Central memory CD4-positive, alpha-beta T cell (primary cell): Measurements from ENCODE around the gene MSANTD1.

Experiments
- DNase-seq: peaks from one replicate; pipeline ENCODE4 v3.0.0; 2022

Gene MSANTD1

DNA sequence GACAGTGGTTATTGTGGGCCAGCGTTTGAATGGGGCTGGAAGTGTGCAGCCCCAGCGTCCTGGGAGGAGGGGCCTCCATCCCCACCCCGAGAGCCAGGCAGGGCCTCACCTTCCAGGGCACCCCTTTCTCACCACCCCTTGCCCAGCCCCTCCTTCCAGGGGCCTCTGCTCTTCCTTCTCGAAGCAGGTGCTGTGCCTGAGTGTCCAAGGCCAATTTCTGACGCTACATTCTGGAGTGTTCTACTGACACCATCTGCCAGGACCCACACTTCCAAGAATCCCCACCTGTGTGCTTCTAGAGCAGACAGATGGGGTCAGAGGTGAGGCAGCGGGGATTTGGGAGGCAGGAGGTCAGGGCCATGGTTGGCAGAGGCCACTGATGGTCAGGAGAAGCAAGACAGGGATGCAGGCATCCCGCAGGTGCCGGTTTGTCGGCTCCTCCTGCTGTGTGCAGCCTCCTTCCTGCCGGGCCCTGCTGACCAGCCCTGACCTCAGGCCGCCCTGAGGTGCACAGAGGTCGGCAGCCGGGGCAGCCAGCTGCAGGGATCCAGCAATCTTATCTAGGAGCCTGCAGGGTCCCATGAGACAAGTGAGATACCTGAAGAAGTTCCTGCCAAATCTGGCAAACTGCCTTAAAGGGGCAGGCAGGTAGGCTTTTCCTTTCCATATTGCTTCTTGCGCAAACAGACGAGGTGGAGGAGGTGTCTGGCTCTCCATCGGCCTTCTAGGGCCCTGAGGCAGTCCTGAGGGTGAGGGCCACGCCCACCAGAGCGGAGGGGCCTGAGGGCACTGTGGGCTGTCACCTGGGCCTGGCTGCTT lies 18.8 kb downstream of the MSANTD1 start:
- no peak for DNase-seq

DNA sequence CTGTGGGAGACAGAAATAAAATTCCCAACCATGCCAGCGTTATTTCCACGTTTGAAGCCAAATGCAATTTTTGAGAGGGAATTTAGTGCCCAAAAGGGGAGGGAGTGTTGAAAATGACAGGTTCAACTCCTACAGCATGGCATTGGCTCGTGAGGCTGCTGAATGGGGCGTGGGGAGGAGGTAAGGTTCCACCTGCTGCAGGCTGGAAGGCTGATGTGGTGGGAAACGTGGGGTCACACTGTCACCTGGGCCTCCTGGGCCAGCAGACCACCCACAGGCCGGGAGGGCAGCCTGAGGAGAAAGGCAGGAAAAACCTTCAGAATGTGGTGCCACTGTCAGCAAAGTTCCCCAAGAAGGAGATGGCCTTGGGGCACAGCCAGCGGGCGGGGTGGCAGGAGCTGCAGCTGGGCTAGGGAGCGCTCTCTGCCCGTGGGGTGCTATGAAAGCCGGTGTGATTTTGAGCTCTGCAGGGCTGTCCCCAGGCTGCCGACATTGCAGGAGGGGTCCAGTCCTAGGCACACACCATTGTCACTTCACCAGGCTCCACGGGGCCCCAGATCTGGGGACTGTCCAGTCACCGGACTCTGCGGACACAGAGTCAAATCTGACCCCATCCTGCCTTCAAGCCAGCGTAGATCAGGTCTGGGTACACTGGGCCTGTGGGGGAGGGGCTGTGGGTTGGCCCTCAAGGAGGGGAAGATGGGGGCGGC lies 19.6 kb downstream of the MSANTD1 start:
- no peak for DNase-seq

DNA sequence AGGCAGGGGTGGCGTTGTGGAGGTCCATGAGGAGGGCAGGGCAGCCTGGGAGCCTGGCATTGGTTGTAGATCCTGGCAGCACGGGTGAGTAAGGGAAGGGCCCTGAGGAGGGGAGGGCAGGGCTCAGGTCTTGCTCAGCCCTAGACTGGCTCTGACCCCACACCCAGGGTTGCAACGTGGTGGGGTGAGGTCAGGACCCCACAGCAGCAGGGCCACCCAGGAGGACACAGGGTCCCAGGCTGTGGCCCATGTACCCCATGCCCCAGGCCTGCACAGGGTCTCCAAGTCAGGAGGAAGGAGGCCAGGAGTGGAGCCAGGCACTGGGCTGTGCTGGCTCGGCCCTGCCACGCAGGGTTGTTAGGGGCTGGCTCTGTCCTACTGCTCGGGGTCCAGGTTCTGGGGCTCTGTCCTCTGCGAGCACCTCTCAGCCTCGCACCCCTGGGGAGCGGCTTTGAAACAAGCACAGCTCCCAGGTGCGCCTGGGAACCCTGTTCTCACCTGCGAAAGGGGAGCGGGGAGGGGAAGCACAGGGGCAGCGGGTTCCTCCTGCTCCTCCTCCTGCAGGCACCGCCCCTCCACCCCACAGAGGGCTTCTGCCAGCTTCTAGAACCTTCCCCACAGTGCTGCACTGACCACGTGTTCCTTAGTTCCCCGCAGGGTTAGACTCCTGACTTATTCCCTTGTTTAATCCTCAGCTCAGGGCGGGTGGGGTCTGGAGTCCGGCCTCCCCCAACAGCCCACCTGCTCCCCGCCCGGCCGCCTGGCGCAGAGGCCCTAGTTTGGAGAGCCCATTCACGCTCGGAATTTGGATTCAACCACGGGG lies 20.4 kb downstream of the MSANTD1 start:
- DNase-seq = no peak

DNA sequence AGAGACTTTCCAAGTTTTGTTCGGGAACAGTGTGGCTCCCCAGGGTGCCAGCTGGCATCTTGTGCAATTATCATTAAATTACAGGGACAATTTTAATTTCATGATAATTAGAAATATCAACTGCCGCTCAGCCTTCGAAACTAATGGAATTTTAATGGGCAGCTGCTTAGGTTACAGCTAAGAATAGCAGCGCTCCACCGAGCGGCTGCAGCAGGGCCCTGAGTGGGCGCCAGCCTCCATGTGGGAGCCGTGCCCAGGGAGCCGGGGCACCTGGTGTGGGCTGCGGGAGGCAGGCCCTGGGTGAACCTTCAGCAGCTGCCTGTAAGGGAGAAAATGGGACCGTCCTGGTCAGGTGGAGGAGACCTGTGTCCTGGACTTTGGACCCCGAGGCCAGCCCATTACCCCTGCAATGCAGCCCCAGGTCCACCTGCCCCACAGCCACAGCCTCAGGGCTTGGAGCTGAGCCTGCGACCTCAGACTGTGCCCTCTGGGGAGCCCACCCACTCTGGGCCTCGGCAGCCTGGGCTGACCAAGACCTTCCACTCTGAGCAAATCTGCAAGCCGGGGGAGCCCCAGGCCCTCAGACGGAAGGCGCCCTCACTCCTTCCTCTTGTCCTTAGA lies 21.1 kb downstream of the MSANTD1 start:
- DNase-seq = no peak

DNA sequence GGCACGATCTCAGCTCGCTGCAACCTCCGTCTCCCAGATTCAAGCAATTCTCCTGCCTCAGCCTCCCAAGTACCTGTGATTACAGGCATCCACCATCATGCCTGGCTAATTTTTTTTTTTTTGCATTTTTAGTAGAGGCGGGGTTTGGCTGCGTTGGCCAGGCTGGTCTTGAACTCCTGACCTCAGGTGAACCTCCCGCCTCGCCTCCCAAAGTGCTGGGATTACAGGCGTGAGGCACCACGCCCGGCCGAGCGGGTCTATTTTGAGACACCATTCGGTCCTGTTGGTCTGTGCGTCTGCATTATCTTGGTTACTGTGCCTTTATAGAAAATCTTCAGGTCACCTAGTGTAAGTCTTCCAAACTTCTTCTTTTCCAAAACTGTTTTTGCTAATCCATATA lies 22.2 kb downstream of the MSANTD1 start:
- DNase-seq = no peak

DNA sequence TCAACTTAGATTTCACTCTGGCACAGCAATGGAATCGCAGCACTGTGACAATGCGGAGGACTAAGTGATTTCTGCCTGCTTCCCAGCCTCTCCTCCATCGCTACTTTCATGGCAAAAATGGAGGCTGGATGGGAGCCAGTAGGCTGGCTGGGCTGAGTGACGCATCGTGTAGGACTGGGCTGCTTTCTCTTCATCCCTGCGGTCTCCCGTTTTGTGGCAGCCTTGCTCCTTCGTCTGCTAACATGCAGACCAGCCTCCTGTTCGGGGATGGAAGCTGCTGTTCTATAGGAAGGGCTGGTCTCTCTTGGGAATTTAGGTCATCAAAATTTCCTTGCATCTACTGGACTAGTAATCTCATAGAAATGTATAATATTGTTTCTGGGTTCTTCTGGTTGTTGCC lies 28.0 kb downstream of the MSANTD1 start:
- DNase-seq = no peak

DNA sequence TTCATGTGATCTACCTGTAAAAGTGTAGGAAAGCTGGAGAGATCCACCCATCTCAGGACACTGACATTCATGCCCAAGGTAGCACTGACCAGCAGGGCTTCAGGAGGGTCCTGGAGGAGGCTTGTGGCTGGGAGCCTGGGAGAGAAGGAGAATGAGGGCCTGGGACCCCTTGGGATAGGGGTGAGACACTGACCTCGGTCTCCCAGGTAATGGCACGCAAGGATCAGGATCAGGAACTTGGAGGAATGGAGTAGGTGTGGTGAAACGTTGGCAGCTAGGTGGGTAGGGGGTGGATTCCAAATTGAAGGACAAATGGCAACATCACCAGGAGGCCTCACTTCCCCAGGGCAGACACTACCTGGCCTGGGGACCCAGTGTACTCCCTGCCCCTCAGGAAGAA lies 31.5 kb downstream of the MSANTD1 start:
- no peak for DNase-seq

DNA sequence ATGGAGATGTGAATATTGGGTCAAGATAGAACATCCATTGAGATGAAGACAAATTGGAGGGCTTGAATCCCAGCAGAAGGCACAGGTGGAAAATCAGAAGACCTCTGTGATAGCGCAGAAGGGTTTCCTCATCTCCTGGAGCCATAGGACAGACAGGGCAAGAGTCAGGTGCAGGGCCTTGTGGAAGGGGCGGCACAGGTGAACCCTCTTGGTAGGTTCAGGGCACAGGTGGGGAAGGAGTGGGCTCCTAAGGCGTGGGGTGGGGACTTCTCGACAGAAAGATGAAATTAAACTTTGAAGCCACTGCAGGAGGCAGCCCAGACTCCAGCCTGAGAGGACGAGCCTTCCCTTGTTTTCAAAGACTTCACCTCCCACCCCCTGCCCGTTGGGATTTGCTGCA lies 34.5 kb downstream of the MSANTD1 start:
- DNase-seq = no peak

DNA sequence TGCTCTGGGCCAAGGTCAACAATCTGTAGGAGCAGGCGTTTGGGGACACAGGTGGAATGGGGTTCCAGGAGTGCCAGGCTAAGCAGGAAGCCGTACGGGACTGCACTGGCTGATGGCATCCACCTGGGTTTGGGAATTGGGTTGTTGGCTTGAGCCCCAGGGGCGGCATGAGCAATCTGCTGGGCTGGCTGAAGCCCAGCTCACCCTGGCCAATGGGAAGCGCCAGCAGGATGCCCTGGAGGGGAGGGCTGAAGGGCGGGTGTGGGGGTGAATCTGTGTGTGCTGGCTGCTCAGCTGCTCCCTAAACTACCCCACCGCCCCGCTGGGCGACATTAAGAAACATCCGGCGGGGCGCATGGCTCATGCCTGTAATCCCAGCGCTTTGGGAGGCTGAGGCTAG lies 35.0 kb downstream of the MSANTD1 start:
- DNase-seq = no peak

DNA sequence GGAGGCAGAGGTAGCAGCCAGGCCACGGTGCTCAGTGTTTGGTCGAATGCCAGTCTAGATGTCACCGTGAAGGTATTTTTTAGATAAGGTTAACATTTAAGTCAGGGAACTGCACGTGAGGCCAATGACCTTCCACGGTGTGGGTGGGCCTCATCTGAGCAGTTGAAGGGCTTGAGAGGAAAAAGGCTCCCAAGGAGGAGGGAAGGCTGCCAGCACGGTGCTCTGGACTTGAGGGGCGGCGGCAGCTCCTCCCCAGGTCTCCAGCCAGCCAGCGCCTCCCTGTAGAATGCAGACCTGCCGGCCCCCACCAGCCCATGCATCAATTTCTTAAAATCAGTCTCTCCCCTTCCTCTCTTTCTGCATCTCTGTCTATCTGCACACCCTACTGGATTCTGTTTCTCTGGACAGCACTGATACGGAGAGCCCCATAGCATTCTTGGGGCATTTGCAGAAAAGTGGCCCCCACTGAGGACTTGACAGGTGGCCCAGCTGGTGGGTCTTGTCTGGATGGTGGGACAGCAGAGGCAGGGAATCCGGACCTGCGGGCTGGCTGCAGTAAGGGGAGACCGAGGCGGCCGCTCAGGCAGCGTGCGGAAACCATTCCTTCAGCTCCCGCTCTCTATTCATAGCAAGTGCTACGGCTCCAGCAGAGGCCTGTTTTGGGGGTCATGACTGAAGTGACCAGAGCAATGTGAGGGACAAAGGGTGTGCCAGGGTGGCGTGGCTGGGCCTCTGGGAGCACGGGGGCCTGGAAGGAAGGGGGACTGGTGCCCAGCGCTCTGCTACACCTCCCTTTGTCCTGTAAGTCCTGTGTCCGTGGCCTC lies 36.0 kb downstream of the MSANTD1 start:
- no peak for DNase-seq

DNA sequence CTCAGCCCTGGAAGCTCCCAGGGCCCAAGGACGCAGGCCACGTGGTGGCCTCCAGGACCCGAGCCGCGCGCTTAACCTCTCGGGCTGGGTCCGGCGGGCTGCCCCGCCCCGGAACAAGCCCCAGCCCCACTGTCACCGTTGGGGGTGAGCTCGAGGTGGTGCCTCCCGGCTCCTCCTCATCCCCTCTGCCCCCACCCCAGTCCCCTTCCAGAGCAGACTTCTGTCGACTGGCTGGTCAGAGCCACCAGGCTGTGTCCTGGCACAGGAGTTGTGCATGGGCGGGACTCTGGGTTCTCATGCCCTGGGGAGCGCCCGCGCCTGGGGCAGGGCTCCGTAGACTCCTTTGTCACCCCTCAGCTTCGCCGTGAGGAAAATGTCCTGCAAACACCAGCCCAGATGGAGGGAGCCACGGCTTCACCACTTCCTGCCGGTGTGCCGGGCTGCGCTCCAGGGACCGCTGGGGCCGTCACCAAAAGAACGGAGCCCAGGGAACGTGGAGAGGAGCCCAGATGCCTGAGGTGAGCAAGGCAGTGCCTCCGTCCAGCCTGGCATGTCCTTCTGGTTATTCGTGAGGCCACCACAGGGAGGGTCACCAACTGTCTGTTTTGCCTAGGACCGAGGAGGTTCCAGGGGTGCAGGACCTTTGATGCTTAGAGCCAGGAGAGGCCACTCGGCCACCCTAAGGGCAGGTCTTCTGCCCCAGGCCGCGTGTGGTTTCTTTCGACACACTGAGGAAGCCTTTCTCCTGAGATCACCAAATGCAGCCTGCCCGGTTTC lies 36.8 kb downstream of the MSANTD1 start:
- DNase-seq = no peak

DNA sequence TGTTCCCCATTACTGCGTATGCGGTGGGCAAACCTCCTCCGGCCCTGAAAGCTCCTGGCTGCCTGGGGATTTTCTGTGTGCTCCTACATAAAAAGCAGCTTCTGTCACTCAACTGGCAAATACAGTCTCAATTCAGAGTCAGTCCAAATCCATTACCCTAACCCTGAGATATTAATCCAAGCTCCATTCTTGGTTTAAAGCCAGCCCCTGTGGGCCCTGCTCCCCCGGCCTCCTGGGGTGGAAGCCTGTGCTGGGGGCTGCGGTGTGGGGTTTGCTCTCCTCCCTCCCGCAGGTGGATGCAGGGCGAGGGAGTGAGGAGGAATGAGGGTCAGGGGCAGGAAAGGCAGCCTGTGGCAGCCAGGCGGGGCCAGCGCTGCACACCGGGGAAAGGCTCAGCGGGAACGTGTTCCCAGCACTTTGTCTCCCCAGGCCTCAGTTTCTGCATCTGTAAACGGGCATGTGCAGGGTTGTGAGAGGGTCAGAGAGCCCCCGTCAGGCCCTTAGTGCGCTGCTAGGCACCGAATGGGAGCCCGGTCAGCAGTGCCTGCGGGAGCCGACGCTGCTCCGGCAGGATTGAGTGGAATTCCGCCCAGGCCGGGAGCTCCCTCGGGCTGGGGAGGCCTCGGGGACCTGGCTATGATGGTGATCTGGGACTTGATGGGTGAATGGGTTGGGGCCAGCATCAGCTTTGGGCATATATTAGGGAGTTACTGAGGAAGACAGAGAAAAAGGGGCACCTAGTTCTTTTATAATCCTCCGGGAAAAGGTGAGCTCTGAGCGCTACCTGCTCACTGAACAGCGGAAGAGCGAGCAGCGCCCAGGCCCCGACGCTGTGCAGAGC lies 37.6 kb downstream of the MSANTD1 start:
- no peak for DNase-seq

DNA sequence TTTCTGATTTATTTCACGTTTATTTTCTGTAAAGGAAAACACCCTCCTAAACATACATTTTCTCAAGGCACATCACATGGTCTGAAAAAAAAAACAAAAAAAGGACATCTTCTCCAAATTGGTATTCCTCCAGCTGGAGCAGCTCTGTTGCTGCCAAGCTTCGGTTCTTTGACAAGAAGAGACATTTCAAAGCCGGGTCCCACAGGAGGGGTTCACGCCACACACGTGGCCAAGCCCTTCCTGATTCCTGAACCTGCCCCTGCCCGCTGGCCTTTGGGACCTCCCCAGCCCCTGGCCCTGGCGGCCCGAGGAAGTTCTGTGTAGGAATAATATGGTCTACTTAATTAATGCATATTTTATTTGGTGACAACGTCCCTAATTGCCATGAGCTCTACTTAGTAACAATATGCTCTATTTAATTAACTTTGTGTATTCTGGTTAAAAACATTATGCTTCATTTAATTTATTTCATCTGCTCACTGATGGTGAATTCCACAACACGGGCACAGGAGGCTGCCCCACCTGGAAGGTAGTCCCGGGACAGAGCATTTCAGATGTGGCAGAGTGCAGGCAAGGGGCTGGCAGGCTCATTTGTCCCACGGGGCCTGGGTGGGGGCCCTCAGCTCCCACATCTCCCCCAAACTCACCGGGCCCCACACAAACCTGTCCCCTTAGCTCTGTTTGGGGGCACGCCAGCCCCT lies 38.5 kb downstream of the MSANTD1 start:
- no peak for DNase-seq

DNA sequence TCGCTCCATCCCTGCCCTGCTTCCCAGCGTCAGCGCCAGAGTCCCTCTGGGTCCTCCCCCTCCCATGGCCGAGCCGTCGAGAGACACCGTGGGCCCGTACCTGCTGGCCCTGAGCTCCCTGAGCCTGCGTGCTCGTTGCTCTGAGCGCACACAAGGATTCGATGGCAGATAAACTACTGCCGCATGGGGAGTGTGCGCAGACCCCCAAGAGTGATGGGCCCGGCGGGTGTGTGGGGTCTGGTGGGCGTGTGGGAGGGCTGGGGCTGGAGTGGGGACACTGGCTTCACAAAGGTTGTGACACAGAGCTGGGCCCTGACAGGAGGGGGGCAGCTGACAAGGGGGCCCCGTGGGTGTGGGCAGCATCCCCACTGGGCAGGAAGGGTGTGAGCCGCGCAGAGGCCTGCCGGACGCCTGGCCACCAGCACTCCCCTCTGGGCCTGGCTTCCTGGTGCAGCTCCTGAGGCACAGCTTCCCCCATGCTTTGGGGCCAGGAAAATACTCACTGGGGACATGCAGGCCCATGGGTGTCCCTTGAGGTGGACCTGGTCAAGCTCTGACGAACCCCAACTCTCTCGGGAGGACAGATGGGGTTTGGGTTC lies 39.1 kb downstream of the MSANTD1 start:
- no peak for DNase-seq

DNA sequence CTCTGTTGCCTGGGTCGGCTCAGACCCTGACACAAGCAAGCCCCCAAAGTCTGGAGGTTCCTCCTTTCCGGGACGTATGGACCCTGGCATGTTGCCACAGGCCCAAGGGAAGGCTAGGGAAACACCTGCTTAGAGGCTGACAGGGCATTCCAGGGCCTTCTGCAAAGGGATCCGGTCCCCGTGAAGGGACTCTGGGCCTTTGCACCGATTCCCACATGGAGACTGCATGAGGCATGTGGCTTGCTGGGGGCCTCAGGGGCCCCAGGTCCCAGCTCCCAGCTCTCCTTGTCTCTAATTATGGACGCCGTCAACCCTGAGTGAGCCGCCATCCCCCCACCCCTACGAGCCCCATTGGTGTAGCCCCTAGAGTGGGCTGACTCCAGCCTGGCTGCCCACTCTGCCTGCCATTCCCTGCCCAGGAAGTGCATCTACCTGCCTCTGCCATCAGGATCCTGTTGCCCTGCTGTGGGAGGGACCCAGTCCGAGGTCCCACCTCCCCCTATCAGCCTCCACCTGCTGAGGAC lies 39.7 kb downstream of the MSANTD1 start:
- DNase-seq = no peak

DNA sequence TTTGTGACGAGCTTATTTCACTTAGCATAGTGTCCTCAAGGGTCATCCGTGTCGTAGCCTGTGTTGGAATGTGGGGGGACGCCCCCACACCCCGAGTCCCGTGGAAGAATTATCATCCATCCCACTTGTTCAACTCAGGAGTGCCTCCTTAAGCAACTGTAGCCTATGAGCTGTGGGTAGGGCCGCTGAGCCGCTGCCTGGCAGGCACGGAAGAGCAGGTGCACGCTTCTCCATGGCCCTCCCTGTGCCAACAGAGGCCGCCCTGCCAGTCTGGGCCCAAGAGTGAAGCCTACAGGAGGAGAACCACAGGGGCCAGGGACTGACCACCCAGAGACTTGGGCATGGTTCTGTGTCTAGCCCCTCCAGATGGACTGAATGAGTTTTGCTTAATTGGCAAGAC lies 41.5 kb downstream of the MSANTD1 start:
- DNase-seq = no peak

DNA sequence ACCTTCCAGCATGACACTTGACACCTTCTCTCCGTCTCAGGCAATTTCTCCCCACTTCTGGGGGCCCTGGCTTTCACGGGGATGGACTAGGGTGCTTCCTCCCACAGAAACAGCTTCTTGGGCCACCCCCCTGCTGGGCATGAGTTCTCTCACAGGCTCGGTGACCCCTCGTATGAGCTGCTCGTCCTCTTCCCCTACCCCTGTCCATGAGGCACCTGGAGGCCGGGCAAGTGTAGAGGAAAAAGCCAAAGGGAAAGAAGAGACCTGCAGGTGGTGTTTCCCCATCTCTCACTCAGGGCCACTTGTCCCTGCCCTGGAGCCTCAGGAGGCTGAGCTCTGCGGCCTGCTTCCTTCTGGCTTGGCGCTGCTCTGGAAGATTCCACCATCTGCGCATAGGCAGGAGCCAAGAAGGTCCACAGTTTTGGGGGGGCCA lies 41.9 kb downstream of the MSANTD1 start:
- DNase-seq = no peak

DNA sequence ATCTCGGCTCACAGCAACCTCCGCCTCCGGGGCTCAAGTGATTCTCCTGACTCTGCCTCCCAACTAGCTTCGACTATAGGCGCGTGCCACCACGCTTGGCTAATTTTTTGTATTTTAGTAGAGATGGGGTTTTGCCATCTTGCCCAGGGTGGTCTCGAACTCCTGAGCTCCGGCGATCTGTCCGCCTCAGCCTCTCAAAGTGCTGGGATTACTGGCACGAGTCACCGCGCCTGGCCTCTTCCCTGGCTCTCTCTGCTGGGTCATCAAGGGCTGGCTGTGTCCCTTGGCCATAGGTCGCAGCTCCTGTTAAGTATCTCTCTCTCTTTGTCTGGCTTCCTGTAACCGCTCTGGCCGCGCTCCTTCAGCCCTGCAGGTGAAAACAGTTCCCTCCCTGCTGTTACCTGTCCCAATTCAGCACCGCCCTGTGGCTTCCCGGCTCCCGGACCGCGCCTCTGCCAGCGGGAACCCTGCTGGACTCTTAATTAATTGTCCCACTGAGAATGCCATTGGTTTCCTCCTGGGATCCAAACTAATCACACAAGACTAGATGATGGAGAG lies 42.5 kb downstream of the MSANTD1 start:
- no peak for DNase-seq
